Inferior parietal cortex (tissue), 1 donor: ENCODE data around the gene ZNF701.
"Not testable (repeated sequence)": the region's sequence is repeated elsewhere in the genome, so short reads cannot be mapped to it uniquely, and the experiment has no call there.

Source experiments
- DNase-seq: peaks from one replicate; pipeline ENCODE4 v3.0.0-alpha.2; 2016; ENCODE audit errors: extremely low spot score

The ZNF701 gene

GRCh38 chr19:52566588-52566987, 3.5 kb upstream of the ZNF701 start:
- DNase-seq, result no peak

- no peak for DNase-seq
These were observed 2.2 kb upstream of the ZNF701 start for GRCh38 chr19:52567921-52568320.

- not testable (repeated sequence) for DNase-seq
These were observed 468 bp upstream of the ZNF701 start for GRCh38 chr19:52569638-52569999.

GRCh38 chr19:52584736-52585440, 14.8 kb downstream of the ZNF701 start:
- DNase-seq, result no peak

GRCh38 chr19:52585604-52586003, 15.5 kb downstream of the ZNF701 start:
- DNase-seq, result no peak

GRCh38 chr19:52590728-52591127, 20.6 kb downstream of the ZNF701 start:
- DNase-seq, result no peak

- DNase-seq, result no peak
These were observed 22.2 kb downstream of the ZNF701 start for GRCh38 chr19:52592301-52592700.

- DNase-seq, result not testable (repeated sequence)
These were observed 23.4 kb downstream of the ZNF701 start for GRCh38 chr19:52593441-52593840.

- no peak for DNase-seq
These were observed 29.2 kb downstream of the ZNF701 start for GRCh38 chr19:52599241-52599640.

- DNase-seq, result no peak
These were observed 30.5 kb downstream of the ZNF701 start for GRCh38 chr19:52600639-52601024.

- DNase-seq, result peak; percentile 70
These were observed 31.2 kb downstream of the ZNF701 start for GRCh38 chr19:52601025-52601973.

GRCh38 chr19:52601974-52602366, 31.9 kb downstream of the ZNF701 start:
- DNase-seq, result not testable (repeated sequence)

GRCh38 chr19:52602941-52603340, 32.9 kb downstream of the ZNF701 start:
- no peak for DNase-seq

- DNase-seq, result no peak
These were observed 33.6 kb downstream of the ZNF701 start for GRCh38 chr19:52603558-52604207.

- no peak for DNase-seq
These were observed 43.3 kb downstream of the ZNF701 start for GRCh38 chr19:52613299-52613906.

- DNase-seq, result no peak
These were observed 51.3 kb downstream of the ZNF701 start for GRCh38 chr19:52621376-52621775.

GRCh38 chr19:52622261-52622660, 52.2 kb downstream of the ZNF701 start:
- DNase-seq, result no peak

GRCh38 chr19:52626915-52627314, 56.8 kb downstream of the ZNF701 start:
- no peak for DNase-seq

GRCh38 chr19:52627441-52627840, 57.4 kb downstream of the ZNF701 start:
- not testable (repeated sequence) for DNase-seq

- DNase-seq, result no peak
These were observed 65.9 kb downstream of the ZNF701 start for GRCh38 chr19:52635786-52636570.
